Effector CD8-positive, alpha-beta T cell (primary cell): Measurements from ENCODE around the gene IL25.
"Not testable (repeated sequence)": the region's sequence is repeated elsewhere in the genome, so short reads cannot be mapped to it uniquely, and the experiment has no call there.

Source experiments
- DNase-seq: peaks from one replicate; lab custom pipeline; 2025; lab: John Stamatoyannopoulos, UW

IL25 gene

DNA sequence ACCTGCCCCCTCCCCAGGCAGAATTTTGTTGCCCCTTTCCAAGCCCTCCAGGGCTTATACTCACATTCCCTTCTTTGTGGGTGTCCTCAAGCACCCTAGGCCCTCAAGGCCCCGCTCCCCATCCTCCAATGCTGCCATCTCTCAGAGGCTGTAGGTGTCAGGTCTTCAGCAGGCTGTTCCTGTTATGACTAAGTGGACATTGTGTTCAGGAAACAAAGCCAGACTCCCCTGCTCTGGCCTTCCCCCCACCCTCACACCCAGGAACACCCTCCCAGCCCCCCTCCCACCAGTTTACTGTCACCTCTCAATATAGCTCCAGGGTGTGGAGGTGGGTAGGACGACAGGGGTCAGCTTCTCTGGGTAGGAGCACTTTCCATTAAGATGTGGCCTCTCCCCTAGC lies 36.9 kb downstream of the IL25 start:
- DNase-seq, result no peak

DNA sequence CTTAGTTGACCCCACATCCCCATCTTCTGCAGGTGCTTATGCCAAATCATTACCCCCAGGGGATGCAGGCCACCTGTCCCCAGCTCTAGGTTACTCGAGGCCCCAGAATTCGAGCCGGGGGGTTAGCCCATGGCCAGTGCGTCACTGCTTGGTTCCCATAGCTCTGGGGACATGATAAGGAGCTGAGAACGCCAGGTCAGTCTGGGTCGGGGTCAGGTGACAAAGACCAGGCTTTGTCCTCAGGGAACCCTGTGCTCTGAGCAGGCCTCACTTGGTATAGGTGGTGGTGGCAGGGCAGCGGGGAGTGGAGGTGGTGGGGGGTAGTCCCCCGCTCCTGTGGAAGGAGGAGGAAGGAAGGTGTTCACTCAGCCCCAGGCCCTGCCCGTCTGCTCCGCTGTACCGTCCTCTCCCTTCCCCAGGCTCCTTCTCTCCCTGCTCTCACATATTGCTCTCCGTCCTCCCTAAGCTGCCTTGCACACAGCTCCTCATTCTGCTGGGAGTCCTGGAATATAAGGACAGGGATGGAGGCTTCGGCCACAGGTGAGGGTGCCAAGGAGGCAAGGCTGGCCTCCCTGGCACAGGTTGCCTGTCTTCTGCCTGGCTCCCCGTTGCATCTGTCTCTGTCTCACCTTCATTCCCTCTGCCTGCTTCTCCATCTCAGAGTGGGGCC lies 37.5 kb downstream of the IL25 start:
- no peak for DNase-seq

DNA sequence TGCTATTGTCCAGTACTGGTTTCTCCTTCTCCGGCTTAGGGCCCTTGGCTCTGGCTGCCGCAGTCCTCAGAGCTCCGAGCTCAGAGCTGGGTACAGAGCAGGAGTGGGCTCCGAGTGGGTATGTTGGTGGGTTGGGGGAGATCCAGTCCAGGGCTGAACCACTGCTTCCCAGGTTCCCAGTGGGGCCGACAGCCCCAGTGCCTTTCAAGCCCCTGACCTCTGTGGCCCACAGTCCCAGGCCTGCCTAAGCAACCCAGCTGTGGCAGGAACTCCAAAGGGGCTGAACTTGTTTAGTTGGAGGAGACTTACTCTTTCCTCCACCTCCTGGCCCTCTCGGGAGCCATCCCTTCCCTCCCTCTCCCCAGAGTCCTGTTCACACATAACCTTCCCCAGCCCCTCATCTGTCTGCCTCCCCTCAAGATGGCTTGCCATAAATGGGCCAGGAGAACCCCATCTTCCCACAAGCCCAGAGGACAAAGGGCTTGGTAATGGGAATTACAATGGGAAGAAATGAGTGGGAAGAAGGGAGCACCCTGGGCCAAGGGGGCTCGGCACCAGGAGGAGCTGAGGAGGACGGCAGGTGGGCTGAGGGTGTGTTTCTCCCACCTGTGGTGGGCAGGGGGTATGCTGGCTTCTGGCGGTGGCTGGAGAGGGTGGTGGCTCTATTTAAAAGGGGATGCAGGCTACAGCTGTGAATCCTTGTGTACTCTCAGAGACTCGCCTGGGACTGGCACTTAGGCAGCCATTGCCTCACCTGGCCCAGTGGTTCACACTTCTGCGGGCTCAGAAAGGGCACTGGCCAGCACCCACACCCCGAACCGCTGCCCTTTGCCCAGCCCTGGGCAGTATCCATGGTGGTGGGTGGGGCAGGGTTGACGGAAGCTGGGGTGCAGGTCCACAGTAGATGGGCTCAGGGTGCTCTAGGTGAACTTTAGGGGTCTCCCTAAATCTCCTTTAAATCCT lies 39.2 kb downstream of the IL25 start:
- DNase-seq, result no peak

DNA sequence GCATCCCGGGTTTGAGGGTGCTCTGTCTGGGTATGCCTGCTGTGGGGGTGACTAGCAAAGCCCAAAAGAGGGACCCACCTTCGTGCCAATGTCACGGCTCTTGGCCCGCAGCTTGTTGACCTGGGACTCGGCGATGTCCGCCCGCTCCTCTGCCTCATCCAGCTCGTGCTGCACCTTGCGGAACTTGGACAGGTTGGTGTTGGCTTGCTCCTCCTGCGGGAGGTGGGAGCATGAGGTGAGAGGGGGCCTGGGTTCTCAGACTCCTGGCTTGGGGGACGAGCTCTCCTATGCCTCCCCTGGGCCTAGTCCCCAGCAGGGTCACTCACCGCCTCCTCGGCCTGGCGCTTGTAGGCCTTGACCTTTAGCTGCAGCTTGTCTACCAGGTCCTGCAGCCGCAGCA lies 41.1 kb downstream of the IL25 start:
- no peak for DNase-seq

DNA sequence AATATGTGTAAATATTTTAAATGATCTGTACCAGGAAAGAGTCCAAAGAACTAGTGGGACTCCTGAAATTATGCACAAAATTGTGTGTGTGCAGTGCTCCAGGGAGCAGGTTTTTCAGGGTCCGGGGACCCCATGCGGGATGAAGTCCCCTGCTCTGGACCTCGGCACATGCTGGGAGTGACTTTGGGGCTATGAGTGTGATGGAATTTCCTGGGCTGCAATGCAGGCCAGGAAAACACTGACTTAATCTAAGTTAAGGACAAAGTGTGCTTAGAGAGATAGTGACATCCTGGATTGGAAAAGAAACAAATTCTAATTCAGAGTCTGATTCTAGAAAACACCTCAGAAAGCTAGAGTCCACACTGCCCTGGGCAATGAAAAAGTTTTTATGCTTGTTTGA lies 41.6 kb downstream of the IL25 start:
- DNase-seq, result no peak

DNA sequence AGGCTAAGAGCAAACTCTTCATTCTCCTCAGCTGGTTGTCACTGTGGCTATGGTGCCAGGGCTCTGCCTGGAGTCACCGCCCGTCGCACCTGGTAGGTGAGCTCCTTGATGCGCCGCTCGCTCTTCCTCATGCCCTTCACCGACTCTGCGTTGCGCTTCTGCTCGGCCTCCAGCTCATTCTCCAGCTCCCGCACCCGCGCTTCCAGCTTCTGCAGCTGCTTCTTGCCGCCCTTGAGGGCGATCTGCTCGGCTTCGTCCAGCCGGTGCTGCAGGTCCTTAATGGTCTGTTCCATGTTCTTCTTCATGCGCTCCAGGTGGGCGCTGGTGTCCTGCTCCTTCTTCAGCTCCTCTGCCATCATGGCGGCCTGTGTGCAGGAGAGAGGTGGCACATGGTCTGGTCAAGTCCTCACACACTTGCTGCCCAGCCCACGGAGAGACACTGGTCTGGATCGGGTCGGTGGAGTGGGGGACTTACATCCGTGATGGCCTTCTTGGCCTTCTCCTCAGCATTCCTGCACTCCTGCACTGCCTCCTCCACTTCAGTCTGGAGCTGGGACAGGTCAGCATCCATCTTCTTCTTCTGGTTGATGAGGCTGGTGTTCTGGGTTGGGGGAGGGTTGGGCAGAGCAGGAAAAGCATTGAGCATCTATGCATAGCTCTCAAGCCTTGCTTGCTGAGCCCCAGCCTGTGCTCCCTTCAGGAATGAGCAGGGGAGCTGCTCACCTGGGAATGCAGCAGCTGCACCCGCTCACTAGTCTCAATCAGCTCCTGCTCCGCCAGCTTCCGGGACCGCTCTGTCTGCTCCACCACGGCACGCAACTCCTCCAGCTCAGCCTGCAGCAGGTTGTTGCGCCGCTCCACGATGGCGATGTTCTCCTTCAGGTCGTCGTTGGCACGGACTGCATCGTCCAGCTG lies 42.6 kb downstream of the IL25 start:
- DNase-seq, result no peak

DNA sequence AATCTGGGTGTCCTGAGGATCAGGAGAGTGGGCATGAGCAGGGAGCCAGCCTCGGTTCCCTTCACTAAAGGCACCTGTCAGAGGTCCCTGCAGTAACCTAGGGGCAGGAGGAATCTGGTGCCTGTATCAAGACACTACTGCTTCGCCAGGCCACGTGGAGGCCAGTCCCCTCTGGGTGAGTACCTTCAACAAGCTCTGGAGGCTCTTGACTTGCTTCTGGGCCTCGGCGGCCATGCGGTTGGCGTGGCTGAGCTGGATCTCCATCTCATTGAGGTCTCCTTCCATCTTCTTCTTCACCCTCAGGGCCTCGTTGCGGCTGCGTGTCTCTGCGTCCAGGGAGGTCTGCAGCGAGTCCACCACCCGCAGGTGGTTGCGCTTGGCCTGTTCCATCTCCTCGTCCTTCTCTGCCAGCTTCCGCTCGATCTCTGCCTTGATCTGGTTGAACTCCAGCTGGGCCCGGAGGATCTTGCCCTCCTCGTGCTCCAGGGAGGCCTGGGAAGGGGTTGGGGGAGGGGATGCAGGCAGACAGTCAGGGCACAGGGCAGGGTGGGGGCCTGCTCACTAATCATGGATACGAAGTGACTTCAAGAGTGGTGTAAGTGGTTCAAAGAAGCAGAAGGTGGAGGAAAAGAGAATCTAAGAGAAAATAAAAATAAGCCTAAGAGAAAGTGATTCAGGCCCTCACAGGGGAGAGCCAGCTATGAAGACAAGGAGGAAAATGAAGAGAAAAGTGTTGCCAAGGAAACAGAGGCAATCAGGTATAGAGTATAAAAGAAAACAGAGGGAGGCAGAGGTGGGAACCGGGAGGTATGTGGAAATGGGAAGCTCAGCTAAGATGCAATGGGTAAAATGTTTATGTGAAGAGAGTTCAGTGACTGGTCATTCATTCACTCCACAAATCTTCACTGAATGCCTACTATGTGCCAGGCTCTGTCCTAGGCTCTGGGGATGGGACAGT lies 43.5 kb downstream of the IL25 start:
- DNase-seq, result no peak

DNA sequence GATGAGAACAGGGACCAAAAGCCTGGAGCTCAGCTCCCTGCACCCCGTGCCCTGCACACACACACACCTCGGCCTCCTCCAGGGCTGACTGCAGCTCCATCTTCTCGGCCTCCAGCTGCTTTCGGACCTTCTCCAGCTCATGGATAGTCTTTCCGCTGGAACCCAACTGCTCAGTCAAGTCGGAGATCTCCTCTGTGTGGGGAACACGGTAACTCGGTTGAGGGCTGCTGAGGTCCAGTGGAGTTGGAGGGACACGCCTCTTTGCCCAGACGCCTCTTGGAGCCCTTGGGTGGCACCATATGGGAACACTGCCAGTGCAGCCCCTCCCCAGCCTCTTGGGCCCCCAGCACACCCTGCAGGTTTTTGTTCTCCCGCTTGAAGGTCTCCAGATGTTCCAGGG lies 44.2 kb downstream of the IL25 start:
- DNase-seq, result no peak

DNA sequence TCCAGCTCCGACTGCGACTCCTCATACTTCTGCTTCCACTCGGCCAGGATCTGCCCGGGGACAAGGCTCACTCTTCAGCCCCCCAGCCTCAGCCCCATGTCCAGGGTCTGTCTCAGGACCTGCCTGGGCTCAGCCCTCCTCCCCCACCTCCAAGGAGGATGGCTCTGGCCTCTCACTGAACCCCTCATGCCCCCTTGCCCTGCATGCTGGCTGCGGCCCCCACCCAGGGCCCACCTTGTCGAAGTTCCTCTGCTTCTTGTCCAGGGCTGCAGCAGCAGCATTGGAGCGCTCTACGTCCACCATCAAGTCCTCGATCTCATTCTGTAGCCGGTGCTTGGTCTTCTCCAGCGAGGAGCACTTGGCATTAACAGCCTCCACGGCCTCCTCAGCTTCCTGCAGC lies 44.7 kb downstream of the IL25 start:
- not testable (repeated sequence) for DNase-seq

DNA sequence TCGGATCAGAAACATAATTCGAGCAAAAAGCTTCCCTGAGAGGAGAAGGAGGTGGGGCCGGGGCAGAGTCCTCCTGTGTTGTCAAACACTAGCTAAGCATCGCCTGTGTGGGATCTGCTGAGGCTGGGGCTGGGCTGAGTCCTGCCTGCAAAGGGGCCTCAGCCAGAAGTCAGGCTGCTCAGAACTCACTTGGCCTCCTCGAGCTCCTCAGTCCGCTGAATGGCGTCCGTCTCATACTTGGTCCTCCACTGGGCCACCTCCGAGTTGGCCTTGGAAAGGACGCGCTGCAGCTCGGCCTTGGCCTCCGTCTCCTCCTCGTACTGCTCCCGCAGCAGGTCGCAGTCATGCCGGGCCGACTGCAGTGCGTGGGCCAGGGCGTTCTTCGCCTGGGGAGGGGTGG lies 45.4 kb downstream of the IL25 start:
- DNase-seq, result no peak

DNA sequence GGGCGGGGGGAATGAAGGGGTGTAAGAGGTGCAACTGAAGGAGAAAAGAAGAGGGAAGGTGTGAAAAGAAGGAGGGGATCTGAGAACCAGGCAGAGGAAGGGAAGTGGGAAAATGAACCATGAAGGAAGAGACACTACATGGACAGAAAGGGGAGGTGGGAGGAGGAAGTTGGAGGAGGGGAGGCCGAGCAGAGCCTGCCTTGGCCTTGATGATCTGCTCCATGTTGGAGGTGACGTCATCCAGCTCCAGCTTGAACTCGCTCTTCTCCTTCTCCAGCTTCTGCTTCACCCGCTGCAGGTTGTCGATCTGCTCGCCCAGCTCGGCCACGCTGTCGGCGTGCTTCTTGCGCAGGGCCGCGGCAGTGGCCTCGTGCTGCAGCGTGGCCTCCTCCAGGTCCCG lies 47.0 kb downstream of the IL25 start:
- not testable (repeated sequence) for DNase-seq

DNA sequence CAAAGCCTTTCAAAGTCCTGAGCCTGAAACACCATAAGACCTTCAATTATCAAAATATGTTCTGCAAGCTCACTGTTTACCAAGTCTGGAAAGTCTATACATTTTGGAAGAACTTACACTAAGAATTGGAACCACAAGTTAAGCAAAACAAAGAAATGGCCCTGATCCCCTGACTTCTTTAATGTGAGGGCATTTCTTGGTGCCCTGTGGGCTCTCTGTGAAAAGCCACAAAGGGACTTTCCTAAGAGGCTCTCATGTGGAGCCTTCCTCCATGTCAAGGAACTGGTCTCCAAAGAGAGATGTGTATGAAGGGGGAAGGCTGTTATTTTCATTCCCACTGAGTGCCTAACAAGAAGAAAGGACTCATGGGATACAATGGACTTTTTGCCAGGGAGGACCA lies 49.0 kb downstream of the IL25 start:
- no peak for DNase-seq

DNA sequence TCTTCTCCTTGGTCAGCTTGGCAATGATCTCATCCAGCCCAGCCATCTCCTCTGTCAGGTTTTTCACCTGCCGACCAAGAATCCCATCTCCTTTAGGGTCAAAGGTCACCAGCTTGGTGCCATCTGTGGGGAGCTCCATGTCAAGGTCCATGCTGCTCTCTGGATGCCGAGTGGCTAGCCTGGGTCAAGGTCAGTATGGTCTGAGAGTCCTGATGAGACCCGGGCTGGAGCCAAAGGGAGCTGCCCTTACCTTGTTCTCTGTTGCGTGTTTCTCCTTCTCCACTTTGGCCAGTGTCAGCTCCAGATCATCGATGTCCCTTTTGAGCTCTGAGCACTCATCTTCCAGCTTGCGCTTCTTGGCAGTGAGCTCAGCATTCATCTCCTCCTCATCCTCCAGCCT lies 51.0 kb downstream of the IL25 start:
- DNase-seq, result no peak

DNA sequence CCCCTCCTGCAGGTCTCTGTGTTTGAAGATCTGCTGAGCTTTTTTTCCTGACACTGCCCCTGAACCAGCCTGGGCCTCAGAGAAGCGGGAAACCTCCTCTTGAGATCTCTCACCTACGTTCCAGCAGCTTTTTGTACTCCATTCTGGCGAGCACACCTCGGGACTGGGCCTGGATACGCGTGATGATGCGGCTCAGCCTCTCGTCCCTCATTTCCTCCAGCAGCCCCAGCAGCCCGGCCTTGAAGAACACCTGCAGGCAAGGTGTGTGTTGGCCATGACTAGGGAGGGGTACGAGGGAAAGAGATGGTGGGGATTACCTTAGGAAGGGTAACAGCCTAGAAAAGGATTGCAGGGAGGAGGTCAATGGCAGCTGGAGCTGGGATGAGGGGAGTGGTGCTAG lies 52.6 kb downstream of the IL25 start:
- no peak for DNase-seq

DNA sequence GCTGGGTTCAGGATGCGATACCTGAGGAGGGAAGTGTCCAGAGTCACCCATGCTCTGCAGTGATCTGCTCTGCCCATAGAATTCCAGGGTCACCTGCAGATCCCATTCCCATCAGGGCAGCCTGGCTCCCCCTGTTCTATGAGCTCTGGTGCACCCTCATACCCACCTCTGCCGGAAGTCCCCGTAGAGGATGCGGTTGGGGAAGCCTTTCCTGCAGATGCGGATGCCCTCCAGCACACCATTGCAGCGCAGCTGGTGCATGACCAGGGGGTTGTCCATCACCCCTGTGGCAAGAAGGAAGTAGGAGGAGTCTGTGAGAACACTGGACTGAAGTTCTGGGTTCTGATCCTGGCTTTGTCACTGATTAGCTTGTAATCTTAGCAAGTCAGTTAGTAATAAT lies 53.2 kb downstream of the IL25 start:
- not testable (repeated sequence) for DNase-seq
